GM19395 (cell line): ENCODE results near the gene FHDC1.

Experiments
- ATAC-seq: cut with Tn5 transposase; IDR thresholded peaks from one replicate; pipeline ENCODE4 v1.9.1; 2021; ENCODE audit warnings: mild to moderate bottlenecking, moderate library complexity; ENCODE audit not compliant: unreplicated experiment

Gene FHDC1

GRCh38 chr4:152976212-152976761 is 40.2 kb downstream of the FHDC1 start:
- no peak for ATAC-seq

GRCh38 chr4:152979731-152980330 is 43.7 kb downstream of the FHDC1 start:
- no peak for ATAC-seq

- no peak for ATAC-seq
Measured at GRCh38 chr4:152981278-152981677, 45.2 kb downstream of the FHDC1 start.

- ATAC-seq, result no peak
Measured at GRCh38 chr4:152981842-152982241, 45.7 kb downstream of the FHDC1 start.

- no peak for ATAC-seq
Measured at GRCh38 chr4:152983221-152983620, 47.1 kb downstream of the FHDC1 start.

GRCh38 chr4:152983774-152984411 is 47.8 kb downstream of the FHDC1 start:
- no peak for ATAC-seq

GRCh38 chr4:152988721-152989553 is 52.8 kb downstream of the FHDC1 start:
- ATAC-seq, result no peak

- no peak for ATAC-seq
Measured at GRCh38 chr4:152989554-152989970, 53.4 kb downstream of the FHDC1 start.

- no peak for ATAC-seq
Measured at GRCh38 chr4:152990471-152991131, 54.5 kb downstream of the FHDC1 start.

- ATAC-seq, result no peak
Measured at GRCh38 chr4:152991398-152991797, 55.3 kb downstream of the FHDC1 start.

- ATAC-seq, result no peak
Measured at GRCh38 chr4:152992027-152992426, 55.9 kb downstream of the FHDC1 start.

- no peak for ATAC-seq
Measured at GRCh38 chr4:152992466-152992865, 56.3 kb downstream of the FHDC1 start.

GRCh38 chr4:152994038-152994437 is 57.9 kb downstream of the FHDC1 start:
- no peak for ATAC-seq

GRCh38 chr4:152996111-152996571 is 60.0 kb downstream of the FHDC1 start:
- no peak for ATAC-seq

- no peak for ATAC-seq
Measured at GRCh38 chr4:152996672-152997071, 60.5 kb downstream of the FHDC1 start.

GRCh38 chr4:152997288-152997687 is 61.2 kb downstream of the FHDC1 start:
- no peak for ATAC-seq

GRCh38 chr4:152997771-152998487 is 61.8 kb downstream of the FHDC1 start:
- no peak for ATAC-seq

- no peak for ATAC-seq
Measured at GRCh38 chr4:152998861-152999260, 62.7 kb downstream of the FHDC1 start.

GRCh38 chr4:152999346-153000075 is 63.4 kb downstream of the FHDC1 start:
- ATAC-seq, result no peak

- ATAC-seq, result no peak
Measured at GRCh38 chr4:153000076-153000420, 63.9 kb downstream of the FHDC1 start.
